GM19099 (cell line): ENCODE data around the gene CHST9.

Experiments used
- POLR2A ChIP-seq: IDR thresholded peaks from 3 replicates; pipeline ENCODE4 v1.6.1; 2011; ENCODE audit warnings: low read depth; ENCODE audit not compliant: insufficient read length; ENCODE audit errors: extremely low read depth

The CHST9 gene

DNA sequence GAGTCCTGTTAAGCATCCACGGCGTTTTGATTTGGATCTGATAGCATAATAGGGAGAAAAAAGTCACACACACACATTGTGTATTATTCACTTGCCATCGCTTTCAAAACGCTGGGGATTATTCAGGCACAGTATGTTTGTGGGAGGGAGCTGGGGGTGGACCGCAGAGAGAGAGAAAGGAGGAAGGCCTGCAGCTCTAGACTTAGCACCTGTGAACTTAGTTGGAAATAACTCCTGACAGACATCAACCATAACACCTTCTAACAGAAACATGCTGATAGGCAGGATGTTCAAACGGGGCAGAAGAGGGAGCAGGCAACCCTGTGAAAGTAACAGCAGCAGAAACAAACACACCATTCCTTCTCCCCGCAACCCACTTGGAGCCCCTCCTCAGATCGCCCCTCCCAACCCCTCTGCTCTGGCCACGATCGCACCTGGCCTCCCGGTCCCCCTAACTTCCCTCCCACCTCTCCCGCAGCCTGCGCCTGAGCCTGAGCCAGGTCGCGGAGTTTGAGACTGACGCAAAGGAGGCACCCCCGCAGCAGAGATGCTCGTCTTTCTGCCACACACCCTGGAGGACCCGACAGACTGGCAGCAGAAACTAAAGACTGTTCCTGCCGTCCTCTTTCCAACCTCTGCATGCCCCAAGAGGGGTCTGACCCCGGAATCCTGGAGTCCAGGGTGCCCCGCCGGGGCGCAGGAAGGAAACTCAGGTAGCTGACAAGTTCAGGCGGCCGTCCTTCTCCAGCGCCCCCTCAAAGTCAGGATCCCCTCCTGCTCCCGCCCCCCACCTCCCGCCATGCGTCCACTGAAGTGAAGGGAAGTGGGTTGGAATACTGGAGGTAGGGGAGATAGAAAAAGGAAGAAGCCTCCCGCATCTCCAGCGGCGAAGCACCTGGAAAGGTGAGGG is 738 bp downstream of the CHST9 start:
- no peak for TF ChIP-seq POLR2A

DNA sequence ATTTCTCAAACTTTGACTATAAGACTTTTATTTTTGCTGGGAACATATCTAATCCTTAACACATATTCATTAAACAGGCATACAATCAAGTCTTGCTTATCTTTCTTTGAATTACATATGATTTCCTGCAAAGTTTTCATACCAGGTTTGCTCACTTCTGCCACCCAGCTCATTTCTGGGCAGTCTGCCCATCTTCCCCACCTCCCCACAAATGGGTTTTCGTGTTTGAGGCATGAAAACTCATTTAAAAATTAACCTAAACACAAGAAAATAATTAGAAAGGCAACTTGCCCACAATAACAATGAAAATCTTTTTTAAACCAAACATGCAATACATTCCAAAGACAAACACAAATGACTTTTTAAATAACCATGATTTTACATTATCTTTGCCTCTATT is 3.4 kb downstream of the CHST9 start:
- TF ChIP-seq POLR2A, result no peak

DNA sequence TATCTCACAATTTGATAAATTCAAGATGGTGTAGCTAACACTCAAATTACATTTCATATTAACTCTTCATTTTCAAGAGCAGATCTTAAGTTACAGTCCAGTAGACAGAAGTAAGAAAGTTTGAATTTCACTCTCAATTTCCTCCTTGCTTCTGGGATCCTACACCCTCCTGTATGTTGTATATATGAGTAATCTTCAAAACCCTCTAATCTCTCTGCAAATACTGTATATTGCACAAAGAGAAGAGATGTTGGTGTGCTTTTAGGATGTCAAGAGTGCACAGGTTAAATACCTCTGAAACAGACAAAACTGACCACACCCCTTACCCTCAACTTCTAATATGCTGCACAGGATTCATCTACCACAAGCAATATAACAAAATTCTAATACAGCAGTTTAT is 6.7 kb downstream of the CHST9 start:
- no peak for TF ChIP-seq POLR2A

DNA sequence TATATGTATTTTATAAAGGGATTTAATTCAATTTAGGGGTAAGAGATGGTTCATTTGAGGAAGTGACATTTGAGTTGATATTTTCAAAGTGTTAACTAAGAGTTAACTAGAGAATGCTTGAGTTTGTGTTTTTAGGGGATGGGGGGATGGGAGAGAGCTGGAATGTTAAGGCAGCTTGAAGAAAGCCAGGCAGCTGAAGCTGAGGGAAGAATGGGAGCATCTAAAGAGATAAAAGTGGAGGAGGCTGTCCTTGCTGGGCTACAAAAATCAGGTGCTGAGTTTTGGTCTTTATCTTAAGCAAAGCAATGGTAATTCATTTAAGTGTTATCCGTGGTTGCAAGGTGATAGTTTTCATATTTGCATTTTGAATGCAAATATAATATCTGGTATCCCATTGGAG is 9.2 kb downstream of the CHST9 start:
- TF ChIP-seq POLR2A, result no peak

DNA sequence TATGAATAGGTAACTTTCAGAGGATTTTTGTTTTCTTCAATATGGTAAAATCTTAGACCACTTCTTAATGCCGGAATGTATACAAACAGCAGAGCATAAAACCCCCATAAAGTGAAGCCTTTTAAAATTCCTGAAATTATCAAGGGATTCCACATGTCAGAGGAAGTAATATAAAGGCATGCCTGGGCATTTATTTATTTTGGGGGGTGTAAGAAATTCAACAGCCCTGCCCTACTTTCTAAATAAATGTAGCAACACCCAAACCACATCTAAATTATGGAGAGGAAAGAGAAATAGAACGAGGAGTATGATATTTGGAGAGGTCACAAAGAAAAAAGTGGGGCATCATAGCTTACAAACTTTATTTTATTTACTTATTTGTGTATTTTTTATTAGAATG is 9.9 kb downstream of the CHST9 start:
- TF ChIP-seq POLR2A, result no peak

DNA sequence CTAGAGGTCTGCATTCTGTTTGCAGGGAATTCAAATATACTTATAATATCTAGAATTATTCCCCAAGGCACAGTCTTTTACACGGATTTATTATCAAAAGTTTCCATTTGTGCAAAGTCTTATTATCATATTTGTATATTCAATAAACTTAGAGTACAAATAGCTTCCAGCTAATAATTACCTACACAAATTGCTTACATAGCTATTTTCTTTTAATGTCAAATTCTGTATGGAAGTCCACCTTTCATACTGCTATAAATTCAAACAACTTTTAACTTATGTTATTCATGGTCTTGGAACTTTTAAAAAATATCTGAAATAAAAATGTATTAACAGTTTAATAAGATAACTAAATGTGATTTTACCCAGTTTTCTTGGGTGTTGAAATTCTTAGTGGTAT is 13.1 kb downstream of the CHST9 start:
- no peak for TF ChIP-seq POLR2A

DNA sequence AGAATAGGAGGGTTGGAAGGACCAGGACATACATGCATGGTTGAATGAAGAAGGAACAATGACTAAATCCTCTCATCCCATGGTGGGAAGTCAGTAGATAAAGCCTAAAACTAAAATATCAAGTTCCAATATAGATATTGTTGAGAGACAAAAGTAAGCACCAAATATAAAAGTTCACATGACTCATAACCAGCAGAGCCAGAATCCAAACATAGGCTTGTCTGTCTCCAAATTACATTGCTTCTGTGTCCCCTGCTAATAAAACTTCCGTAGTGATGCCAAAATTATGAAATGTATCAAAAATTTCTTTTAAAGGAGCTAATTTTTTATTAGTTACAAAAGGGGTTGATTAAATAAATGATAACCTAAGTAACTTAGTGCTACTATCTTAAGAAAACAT is 19.7 kb downstream of the CHST9 start:
- TF ChIP-seq POLR2A, result no peak

DNA sequence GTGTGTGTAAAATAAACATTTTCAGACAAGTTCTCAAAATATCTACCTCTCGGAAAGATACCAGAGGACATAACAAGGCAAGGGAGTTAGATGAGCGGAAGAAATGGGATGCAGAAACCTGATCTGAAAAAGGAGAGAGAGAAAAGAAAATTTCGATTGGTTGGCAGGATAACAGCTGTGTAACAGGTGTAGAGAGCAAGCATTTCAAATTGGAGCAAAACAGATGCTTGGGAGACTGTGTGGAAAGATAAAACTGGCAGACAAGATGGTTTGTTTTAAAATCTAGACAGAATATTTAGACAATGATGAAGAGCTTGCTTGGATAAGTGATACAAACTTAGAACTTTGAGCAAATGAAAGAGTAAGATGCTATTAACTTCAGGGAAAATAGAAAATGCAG is 20.2 kb downstream of the CHST9 start:
- TF ChIP-seq POLR2A, result no peak

DNA sequence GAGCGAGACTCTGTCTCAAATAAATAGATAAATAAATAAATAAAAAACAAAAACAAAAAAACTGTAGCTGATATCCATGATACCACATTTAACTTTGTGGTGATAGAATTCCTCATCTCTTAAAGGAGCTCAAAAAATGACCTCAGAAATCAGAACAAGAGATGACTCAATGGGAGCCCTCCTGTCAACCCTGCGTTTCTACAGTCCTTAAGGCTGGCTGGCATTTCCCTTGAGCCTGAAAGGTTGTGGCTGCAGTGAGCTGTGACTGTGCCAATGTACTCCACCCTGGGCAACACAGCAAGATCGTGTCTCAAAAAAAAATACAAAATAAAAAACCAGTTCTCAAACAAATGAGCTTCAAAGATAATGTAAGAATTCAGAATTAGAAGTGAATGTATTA is 40.4 kb downstream of the CHST9 start:
- no peak for TF ChIP-seq POLR2A

DNA sequence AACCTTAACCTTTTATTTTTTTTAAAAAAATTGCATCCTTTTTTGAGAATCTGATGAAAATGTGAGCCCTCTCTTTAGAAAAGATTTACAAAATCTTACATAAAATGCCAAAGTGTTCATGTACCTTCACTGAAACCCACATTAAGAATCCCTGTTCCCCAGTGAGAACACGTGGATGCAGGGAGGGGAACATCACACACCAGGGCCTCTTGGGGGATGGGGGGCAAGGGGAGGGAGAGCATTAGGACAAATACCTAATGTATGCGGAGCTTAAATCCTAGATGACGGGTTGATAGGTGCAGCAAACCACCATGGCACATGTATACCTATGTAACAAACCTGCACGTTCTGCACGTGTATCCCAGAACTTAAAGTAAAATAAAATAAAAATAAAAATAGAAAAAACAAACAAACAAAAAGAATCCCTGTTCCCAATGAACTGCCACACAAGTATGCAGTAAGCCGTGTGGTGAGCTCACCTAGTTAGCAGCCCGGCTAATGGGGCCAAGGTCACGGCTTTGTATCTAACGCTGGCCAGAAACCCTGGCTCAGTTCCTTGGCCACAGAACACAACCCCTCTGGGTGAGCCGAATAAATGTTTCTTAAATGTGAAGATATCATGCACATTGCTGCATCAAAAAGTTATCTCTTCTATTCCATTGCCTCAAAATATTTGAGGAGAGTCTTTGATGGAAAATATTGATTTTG is 41.4 kb downstream of the CHST9 start:
- no peak for TF ChIP-seq POLR2A

DNA sequence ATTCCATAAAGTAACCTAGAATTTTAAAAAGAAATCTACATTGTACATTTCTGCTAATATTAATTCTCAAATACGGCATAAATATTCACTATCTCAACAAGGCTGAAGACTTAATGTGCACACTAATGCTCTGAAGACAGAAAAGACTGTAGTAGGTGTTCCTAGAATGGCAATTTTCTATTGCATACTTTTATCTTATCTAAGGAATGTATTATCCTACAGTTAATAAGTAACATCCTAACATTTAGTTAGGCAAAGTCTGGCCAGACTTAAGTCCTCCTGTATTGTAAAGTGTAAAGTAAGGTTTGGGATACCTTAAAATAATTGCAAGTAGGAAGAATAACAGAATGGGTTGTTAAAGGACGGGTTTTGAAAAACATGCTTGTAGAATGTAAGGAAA is 42.2 kb downstream of the CHST9 start:
- TF ChIP-seq POLR2A, result no peak

DNA sequence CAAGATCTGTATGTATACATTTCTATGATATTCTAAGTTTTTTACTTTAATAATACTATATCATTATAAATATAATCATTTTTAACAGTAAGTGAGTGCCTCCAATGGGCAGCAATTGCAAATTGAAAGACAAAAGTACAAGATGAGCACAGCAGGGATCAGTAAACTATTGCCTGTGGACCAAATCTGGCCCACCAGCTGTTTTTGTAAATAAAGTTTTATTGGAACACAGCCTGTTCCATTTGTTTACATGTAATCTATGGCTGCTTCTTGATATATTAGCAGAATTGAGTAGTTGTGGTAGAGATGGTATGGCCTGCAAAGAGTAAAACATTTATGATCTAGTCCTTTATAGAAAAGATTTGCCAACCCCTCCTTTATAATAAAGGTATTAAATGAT is 43.2 kb downstream of the CHST9 start:
- TF ChIP-seq POLR2A, result no peak

DNA sequence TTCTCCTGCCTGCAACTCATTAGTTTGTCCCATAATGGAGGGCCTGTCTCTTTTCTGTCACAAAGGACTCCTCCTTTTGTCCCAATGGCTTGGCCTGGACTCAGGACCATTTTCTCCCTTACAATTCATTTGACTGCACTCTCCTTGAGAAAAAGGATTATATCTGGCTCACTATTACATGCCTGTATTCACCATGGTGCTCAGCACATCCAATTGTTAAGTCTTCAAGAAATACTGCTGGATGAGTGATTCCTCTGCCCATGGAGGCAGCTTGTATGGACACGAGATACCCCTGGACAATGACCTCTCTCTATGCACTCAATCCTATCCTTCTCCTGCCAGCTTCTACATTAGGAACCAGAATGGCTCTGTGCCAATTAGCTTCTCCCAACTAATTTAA is 47.0 kb downstream of the CHST9 start:
- TF ChIP-seq POLR2A, result no peak

DNA sequence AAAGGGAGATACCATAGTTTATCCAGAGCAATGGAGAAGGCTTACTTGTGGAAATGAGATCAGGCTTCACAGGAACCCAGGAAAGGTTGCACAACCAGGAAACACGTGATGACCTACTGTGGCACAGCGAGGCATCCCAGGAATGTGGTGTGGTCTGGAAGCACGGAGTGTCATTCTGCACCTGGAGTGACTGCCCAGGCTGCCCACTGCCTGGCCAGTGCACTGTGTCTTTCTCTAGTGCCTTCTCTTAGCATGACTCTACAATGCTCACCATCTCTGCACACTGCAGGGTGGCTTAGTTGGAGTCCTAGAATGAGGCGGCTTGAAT is 48.9 kb downstream of the CHST9 start:
- no peak for TF ChIP-seq POLR2A

DNA sequence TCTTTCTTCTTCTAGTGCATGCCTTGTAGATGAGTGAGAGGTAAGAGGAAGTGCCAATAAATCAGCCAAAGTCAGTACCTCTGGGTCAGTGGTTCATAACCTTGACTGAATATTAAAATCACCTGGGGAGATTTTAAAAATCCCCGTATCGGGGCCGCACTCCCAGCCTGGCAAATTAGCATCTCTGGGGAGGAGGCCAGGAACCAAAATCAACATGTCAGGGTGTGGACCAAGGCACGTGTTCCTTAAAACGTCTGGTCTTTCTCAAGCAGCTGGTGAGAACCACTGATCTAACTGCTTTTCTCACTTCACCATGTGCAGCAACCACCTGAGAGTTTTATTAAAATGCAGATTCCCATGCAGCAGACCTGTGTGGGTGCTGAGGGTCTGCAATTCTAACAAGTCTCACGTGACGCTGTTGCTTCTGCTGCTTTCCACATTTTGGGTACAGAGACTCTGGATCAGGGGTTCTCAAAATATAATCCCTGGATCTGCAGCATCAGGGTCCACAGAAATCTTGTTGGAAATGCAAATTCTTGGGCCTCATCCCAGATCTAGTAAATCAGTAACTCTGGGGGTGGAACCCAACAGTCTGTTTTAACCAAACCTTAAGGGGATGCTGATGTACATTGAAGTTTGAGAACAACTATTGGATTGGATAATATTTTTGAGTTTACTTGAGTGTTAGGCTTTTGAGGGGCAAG is 49.5 kb downstream of the CHST9 start:
- TF ChIP-seq POLR2A, result no peak
